Brain microvascular endothelial cell (primary cell): Measurements from ENCODE around the gene FAM20B.

ENCODE experiments used
- DNase-seq: peaks from one replicate; pipeline ENCODE4 v3.0.0-alpha.2; 2020
- H3K27ac ChIP-seq: fragments of 250-450 bp; sonication (Bioruptor Pico); 2 replicates; pipeline ENCODE4 v1.5.1; 2020; ENCODE audit warnings: mild to moderate bottlenecking, moderate library complexity
- H3K27me3 ChIP-seq: fragments of 250-450 bp; sonication (Bioruptor Pico); replicated peaks from 2 replicates; pipeline ENCODE4 v1.5.1; 2020; ENCODE audit warnings: mild to moderate bottlenecking
- H3K36me3 ChIP-seq: fragments of 250-450 bp; sonication (Bioruptor Pico); replicated peaks from 2 replicates; pipeline ENCODE4 v1.5.1; 2020; ENCODE audit warnings: mild to moderate bottlenecking
- H3K4me3 ChIP-seq: 2 replicates; pipeline ENCODE4 v1.5.1; 2011; ENCODE audit warnings: low read depth, mild to moderate bottlenecking, control low read depth, low read length, moderate library complexity
- CTCF ChIP-seq: IDR thresholded peaks from 2 replicates; pipeline ENCODE4 v1.5.1; 2011; ENCODE audit warnings: low read depth, mild to moderate bottlenecking, moderate library complexity, low read length, control low read depth, inconsistent platforms; ENCODE audit errors: missing control alignments
- in situ Hi-C: cut with HindIII; loops from 2 replicates; pipeline ENCODE4 v1.10.0; 2017; ENCODE audit warnings: low sequenced_read_pairs, low pct_ligation_motif_present

The FAM20B gene

GRCh38 chr1:179091691-179092165 is 66.0 kb downstream of the FAM20B start:
- no peak for TF ChIP-seq CTCF
- Histone ChIP-seq H3K4me3 (no peak overlapping the region), H3K36me3 (peaks cover 65% of the 10 kb centered on the region), H3K27ac (no peak overlapping the region), H3K27me3 (no peaks in the 10 kb centered on the region)
- DNase-seq = no peak
- in situ Hi-C loops = no loop called here

- no peak for DNase-seq
- Histone ChIP-seq H3K27ac (no peak overlapping the region), H3K27me3 (no peaks in the 10 kb centered on the region), H3K4me3 (no peak overlapping the region), H3K36me3 (peaks cover 77% of the 10 kb centered on the region)
- in situ Hi-C loops = no loop called here
- TF ChIP-seq CTCF = no peak
Measured at GRCh38 chr1:179092896-179093461, 67.3 kb downstream of the FAM20B start.

- in situ Hi-C loops = no loop called here
- no peak overlapping the region for H3K27ac ChIP-seq
- no peak overlapping the region for H3K4me3 ChIP-seq
- no peaks in the 10 kb centered on the region for H3K27me3 ChIP-seq
- DNase-seq = no peak
- H3K36me3 ChIP-seq = peaks cover 81% of the 10 kb centered on the region
- no peak for TF ChIP-seq CTCF
Measured at GRCh38 chr1:179094818-179095217, 69.1 kb downstream of the FAM20B start.

GRCh38 chr1:179095377-179095776 is 69.7 kb downstream of the FAM20B start:
- Histone ChIP-seq H3K4me3 (no peak overlapping the region), H3K27ac (no peak overlapping the region)

GRCh38 chr1:179095924-179096323 is 70.2 kb downstream of the FAM20B start:
- in situ Hi-C loops = no loop called here
- no peak for DNase-seq
- H3K27me3 ChIP-seq = no peaks in the 10 kb centered on the region
- no peak overlapping the region for H3K4me3 ChIP-seq
- no peak for TF ChIP-seq CTCF
- peaks cover 87% of the 10 kb centered on the region for H3K36me3 ChIP-seq
- no peak overlapping the region for H3K27ac ChIP-seq

More at GRCh38 chr1:179095377-179095776, 69.7 kb downstream of the FAM20B start:
- in situ Hi-C loops = no loop called here
- DNase-seq = no peak
- TF ChIP-seq CTCF = no peak
- H3K36me3 ChIP-seq = peaks cover 86% of the 10 kb centered on the region
- H3K27me3 ChIP-seq = no peaks in the 10 kb centered on the region

GRCh38 chr1:179099891-179100290 is 74.2 kb downstream of the FAM20B start:
- peaks cover 68% of the 10 kb centered on the region for H3K36me3 ChIP-seq
- no peak for TF ChIP-seq CTCF
- no peak for DNase-seq
- no peaks in the 10 kb centered on the region for H3K27me3 ChIP-seq
- no peak overlapping the region for H3K4me3 ChIP-seq
- in situ Hi-C loops = no loop called here
- H3K27ac ChIP-seq = no peak overlapping the region
